T-helper 1 cell treated with Interleukin-12 subunit alpha and Interleukin-12 subunit beta and Interleukin-4 antibody, amounts not matched to agents 30 ng/mL and 1 ng/mL, for 36 hours (primary cell): ENCODE measurements around the gene EGLN2. TPM values are rescaled to one million over a fixed set of nuclear protein-coding genes. Genes with fewer than 3 reads are reported as not detected.
"Not testable (repeated sequence)": the region's sequence is repeated elsewhere in the genome, so short reads cannot be mapped to it uniquely, and the experiment has no call there.

Experiments
- intact Hi-C: fragments of 100-400 bp; cut with micrococcal nuclease; formaldehyde crosslinking; loops from one replicate; pipeline ENCODE4 v1.15.1; 2024
- total RNA-seq: library from RNA; stranded (reverse); gene quantifications from 2 replicates; pipeline ENCODE4 v1.2.3, GENCODE V29; 2022

Gene EGLN2
- total RNA-seq, 1 donor from 2014 or later: 128 TPM

- intact Hi-C loops: no loop called here
These were observed 12.7 kb downstream of the EGLN2 start for GRCh38 chr19:40811478-40812341.

- intact Hi-C loops: not testable (repeated sequence)
These were observed 13.6 kb downstream of the EGLN2 start for GRCh38 chr19:40812571-40812970.

- intact Hi-C loops: no loop called here
These were observed 14.2 kb downstream of the EGLN2 start for GRCh38 chr19:40813182-40813581.

- intact Hi-C loops: loop anchor here (5.0 kb wide), 1 partner anchor 312 kb away; no protein-coding TSS in a partner anchor
These were observed 16.2 kb downstream of the EGLN2 start for GRCh38 chr19:40815223-40815622.

GRCh38 chr19:40818480-40819399 lies 19.7 kb downstream of the EGLN2 start:
- intact Hi-C loops: loop anchor here (1.0 to 5.0 kb wide), 3 partner anchors 40 to 309 kb away; partner anchors contain the start of gene RAB4B

- intact Hi-C loops: loop anchor here (1.0 to 5.0 kb wide), 3 partner anchors 41 to 308 kb away; partner anchors contain the start of gene RAB4B
These were observed 20.7 kb downstream of the EGLN2 start for GRCh38 chr19:40819479-40820234.

GRCh38 chr19:40822161-40822560 lies 23.2 kb downstream of the EGLN2 start:
- intact Hi-C loops: no loop called here

- intact Hi-C loops: not testable (repeated sequence)
These were observed 23.9 kb downstream of the EGLN2 start for GRCh38 chr19:40822704-40823553.

- intact Hi-C loops: not testable (repeated sequence)
These were observed 25.9 kb downstream of the EGLN2 start for GRCh38 chr19:40824916-40825315.

- intact Hi-C loops: not testable (repeated sequence)
These were observed 26.6 kb downstream of the EGLN2 start for GRCh38 chr19:40825460-40826095.

- intact Hi-C loops: not testable (repeated sequence)
These were observed 27.3 kb downstream of the EGLN2 start for GRCh38 chr19:40826312-40826698.

GRCh38 chr19:40826699-40827385 lies 27.9 kb downstream of the EGLN2 start:
- intact Hi-C loops: not testable (repeated sequence)

GRCh38 chr19:40827386-40828247 lies 28.6 kb downstream of the EGLN2 start:
- intact Hi-C loops: no loop called here

GRCh38 chr19:40829205-40829604 lies 30.2 kb downstream of the EGLN2 start:
- intact Hi-C loops: no loop called here

- intact Hi-C loops: not testable (repeated sequence)
These were observed 31.8 kb downstream of the EGLN2 start for GRCh38 chr19:40830741-40831140.

- intact Hi-C loops: no loop called here
These were observed 32.8 kb downstream of the EGLN2 start for GRCh38 chr19:40831502-40832430.

GRCh38 chr19:40832431-40832790 lies 33.4 kb downstream of the EGLN2 start:
- intact Hi-C loops: not testable (repeated sequence)
